ENCODE results near the gene SNX25.

Gene SNX25

GRCh38 chr4:185383451-185383850 lies 174.1 kb downstream of the SNX25 start:
- no peak for DNase-seq

- no peak for DNase-seq
Observed at GRCh38 chr4:185384061-185384460, 174.7 kb downstream of the SNX25 start.

GRCh38 chr4:185384930-185385331 lies 175.5 kb downstream of the SNX25 start:
- no peak for DNase-seq

DNA sequence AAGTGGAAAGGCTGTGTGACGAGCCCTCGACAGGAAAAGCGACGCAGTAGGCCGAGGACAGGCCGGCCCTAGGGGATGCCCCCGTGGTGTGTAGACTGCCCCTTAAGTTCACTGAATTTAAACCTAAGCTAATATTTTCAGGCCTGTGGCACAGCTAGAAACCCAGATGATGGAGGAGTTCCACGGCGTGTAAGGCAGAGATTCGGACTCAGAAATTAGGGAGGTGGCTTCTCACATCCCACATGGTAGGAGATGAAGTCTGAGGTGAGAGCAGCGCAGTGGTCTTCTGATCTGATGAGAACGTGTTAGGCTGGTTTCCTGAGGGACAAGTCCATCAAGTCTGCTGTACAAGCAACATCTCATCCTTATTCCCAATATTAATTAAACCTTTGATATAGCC lies 178.6 kb downstream of the SNX25 start:
- no peak for DNase-seq

DNA sequence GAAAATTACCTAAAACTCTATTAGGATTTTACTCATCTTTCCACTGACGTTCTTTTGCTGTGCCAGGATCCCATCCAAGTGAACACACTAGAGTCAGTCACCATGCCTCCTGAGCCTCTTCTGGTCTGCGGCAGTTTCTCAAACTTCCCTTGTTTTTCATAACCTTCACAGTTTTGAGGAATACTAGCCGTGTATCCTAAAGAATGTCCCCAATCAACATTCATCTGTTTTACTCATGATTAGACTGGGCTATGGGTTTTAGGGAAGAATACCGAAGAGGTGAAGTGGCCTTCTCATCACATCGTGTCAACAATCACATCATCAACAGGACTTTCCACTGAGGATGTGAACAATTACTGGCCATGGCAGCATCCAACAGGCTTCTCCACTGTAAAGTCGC lies 181.5 kb downstream of the SNX25 start:
- no peak for DNase-seq

- no peak for DNase-seq
Observed at GRCh38 chr4:185392156-185392555, 182.8 kb downstream of the SNX25 start.

- no peak for DNase-seq
Observed at GRCh38 chr4:185394568-185395237, 185.3 kb downstream of the SNX25 start.

GRCh38 chr4:185395238-185395955 lies 186.0 kb downstream of the SNX25 start, which contains the start of gene LRP2BP:
Gene LRP2BP, minus strand, starts transcription at chr4:185395924. Its CDS starts 17,738 bp downstream, at chr4:185378186.
- DNase-seq = peak; percentile 62

- peak; percentile 91 for DNase-seq
Observed at GRCh38 chr4:185395956-185396723, 186.7 kb downstream of the SNX25 start.

DNA sequence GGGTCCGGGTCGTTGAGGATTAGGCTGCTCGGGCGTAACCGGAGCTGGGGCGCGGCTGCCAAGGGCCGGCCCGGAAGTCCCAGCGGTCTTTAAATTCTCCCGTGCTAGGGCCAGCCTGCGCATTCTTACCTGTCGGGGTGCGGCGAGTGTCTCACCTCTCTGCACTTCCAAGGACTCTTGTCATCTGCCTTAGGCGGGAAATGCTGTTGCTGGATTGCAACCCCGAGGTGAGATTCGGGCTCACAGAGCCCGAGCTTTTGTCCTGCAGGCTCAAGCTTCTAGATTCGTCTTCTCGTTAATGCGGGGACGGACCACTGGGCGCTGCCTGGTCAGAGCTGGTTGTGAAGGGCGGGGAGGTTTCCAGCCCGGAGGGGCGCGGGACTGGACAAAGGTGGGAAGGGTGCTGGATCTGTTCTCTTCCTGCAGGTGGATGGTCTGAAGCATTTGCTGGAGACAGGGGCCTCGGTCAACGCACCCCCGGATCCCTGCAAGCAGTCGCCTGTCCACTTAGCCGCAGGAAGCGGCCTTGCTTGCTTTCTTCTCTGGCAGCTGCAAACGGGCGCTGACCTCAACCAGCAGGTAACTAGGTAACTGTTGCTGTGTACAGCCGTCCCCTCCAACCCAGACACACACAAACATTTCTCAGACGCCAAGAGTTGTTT lies 187.5 kb downstream of the SNX25 start, which contains the start of gene ANKRD37:
TSS of gene ANKRD37 (plus strand) at position 118 of the 662 bp plus-strand sequence. CDS start at position 201, 83 bp downstream.
- DNase-seq = no peak

- DNase-seq = no peak
Observed at GRCh38 chr4:185398618-185399017, 189.2 kb downstream of the SNX25 start.

GRCh38 chr4:185399466-185399865 lies 190.1 kb downstream of the SNX25 start:
- no peak for DNase-seq

DNA sequence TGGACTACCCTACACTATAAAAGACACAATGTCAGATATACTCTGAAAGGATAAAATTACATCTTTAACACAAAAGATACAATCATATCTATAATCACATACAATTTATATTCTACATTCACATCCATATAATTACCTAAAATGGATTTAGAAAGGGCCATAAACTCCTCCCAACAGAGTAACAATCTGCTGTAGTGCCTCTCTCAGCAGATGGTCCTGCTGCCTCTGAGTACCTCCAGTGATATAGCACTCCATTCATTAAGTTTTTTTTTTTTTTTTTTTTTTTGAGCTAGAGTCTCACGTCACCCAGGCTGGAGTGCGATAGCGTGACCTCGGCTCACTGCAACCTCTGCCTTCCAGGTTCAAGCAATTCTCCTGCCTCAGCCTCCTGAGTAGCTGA lies 194.6 kb downstream of the SNX25 start:
- DNase-seq = peak; percentile 87

DNA sequence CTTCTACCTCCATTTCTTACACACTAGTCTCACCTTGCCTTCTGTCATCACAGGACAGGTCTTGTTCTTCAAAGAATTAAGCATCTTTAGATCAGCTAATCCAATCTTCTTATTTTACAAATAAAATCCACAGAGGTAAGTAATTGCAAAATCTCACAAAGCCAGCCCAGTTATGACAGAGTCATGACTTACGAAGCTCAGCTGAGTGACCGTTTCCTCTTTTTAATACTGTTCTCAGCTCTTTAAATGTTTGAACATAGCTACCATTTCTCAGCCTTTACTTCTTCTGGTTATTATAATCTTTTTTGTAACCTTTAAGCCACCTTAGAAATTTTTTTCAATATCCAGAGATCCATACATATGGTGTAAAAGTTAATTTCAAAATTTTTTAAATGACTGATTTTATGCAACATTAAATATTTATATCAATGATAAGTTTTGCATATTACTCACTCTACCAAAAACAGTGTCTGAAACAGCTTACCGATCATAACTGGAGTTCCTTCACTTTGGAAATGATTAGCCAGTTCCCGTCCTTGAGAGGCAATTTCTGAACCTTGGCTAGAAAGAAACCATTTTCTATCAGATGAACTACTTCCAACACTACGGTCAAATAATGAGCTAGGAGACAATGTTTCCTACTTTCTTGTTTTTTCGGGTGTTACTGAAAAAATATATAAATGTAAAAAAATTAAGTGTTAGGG lies 196.1 kb downstream of the SNX25 start:
- no peak for DNase-seq

DNA sequence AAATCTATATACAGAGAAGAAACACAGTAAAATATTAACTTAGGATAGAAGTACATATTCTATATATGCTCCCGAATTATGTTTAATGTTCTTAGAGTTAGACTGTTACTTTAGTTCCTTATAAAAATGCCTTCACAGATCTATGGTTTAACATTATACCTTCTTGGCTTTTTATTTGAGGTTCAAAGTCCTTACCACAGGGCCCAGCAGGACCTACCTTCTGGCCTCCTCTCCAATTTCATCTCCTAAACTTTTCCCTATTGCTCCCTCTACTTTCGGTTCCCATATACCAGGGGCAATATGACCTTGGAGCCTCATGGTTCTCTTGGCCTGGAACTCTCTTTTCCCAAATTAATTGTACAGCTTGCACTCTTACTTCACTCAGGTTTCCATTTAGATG lies 199.0 kb downstream of the SNX25 start:
- DNase-seq = no peak

DNA sequence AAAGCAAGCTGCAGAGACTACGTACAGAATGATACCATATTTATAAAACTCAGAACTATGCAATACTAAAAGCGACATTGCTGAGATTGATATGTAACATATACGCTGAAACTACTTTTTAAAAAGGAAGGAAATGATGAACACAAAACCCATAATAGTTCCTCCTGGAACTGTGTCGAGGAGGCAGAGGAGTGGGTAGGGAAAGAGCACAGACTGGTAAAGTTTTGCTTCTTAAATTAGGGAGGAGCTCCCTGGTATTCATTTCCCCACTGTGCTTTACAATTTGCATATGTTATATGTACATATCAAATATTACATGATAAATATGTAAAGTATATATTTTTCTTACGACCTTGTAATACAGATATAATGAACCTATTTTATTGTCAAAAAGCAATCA lies 202.5 kb downstream of the SNX25 start:
- DNase-seq = no peak

DNA sequence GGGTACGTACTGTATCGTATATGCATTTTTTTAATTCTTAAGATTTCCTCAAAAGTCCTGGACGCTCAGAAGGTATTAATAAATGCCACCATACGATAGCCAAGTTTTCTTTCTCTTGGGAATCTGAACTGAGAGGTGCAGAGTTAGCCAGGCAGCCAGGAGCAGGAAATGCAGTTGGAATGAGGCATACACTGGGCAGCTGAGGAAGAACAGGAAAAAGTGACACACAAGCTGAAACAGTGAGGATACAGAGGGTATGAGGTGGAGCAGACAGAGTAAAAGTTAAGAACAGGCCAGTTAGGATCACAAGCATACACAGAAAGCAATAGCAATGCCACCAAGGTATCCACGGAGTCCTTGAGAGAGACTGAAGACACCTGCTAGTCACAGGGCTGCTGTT lies 203.0 kb downstream of the SNX25 start:
- no peak for DNase-seq

Data from NCI-H2171 treated with DMSO at 0.1 percent for 48 hours (cell line).